T-helper 9 cell (primary cell): ENCODE data around the gene ZCCHC24.

Experiments
- DNase-seq: peaks from one replicate; pipeline ENCODE4 v3.0.0-alpha.2; 2020

ZCCHC24 gene

GRCh38 chr10:79409726-79410085 lies 35.7 kb downstream of the ZCCHC24 start:
- DNase-seq = no peak

GRCh38 chr10:79409038-79409725 lies 36.2 kb downstream of the ZCCHC24 start:
- DNase-seq = no peak

- no peak for DNase-seq
These were observed 37.3 kb downstream of the ZCCHC24 start for GRCh38 chr10:79407811-79408795.

GRCh38 chr10:79407423-79407796 lies 38.0 kb downstream of the ZCCHC24 start:
- DNase-seq = no peak

- DNase-seq = no peak
These were observed 38.6 kb downstream of the ZCCHC24 start for GRCh38 chr10:79406683-79407422.

GRCh38 chr10:79405995-79406515 lies 39.4 kb downstream of the ZCCHC24 start:
- no peak for DNase-seq

GRCh38 chr10:79405221-79405994 lies 40.0 kb downstream of the ZCCHC24 start:
- no peak for DNase-seq

- DNase-seq = no peak
These were observed 40.7 kb downstream of the ZCCHC24 start for GRCh38 chr10:79404690-79405131.

GRCh38 chr10:79404231-79404609 lies 41.2 kb downstream of the ZCCHC24 start:
- DNase-seq = no peak

GRCh38 chr10:79403441-79404230 lies 41.8 kb downstream of the ZCCHC24 start:
- DNase-seq = no peak

- DNase-seq = no peak
These were observed 42.5 kb downstream of the ZCCHC24 start for GRCh38 chr10:79402951-79403350.

- DNase-seq = no peak
These were observed 42.8 kb downstream of the ZCCHC24 start for GRCh38 chr10:79402625-79402946.

- no peak for DNase-seq
These were observed 44.2 kb downstream of the ZCCHC24 start for GRCh38 chr10:79401015-79401921.

- peak; percentile 29 for DNase-seq
These were observed 45.0 kb downstream of the ZCCHC24 start for GRCh38 chr10:79400146-79401004.

- no peak for DNase-seq
These were observed 46.1 kb downstream of the ZCCHC24 start for GRCh38 chr10:79399223-79399831.

- no peak for DNase-seq
These were observed 46.8 kb downstream of the ZCCHC24 start for GRCh38 chr10:79398642-79399041.

GRCh38 chr10:79397575-79398303 lies 47.7 kb downstream of the ZCCHC24 start:
- DNase-seq = no peak

GRCh38 chr10:79397051-79397450 lies 48.4 kb downstream of the ZCCHC24 start:
- DNase-seq = no peak
